NCI-H69 (cell line): ENCODE measurements around the gene ERCC1.

Experiments
- DNase-seq: peaks from one replicate; lab custom pipeline; 2025; lab: John Stamatoyannopoulos, UW

ERCC1 gene

GRCh38 chr19:45364696-45365095 lies 59.0 kb downstream of the ERCC1 start:
- DNase-seq, result no peak

GRCh38 chr19:45363861-45364459 lies 59.8 kb downstream of the ERCC1 start:
- no peak for DNase-seq

GRCh38 chr19:45362291-45362690 lies 61.4 kb downstream of the ERCC1 start:
- DNase-seq, result no peak

- DNase-seq, result no peak
These were observed 62.1 kb downstream of the ERCC1 start for GRCh38 chr19:45361608-45362007.

- no peak for DNase-seq
These were observed 65.4 kb downstream of the ERCC1 start for GRCh38 chr19:45358213-45358792.

GRCh38 chr19:45357445-45357783 lies 66.3 kb downstream of the ERCC1 start:
- no peak for DNase-seq
